HG03378 (cell line): ENCODE data around the gene PCDHA13.
"Not testable (repeated sequence)": the region's sequence is repeated elsewhere in the genome, so short reads cannot be mapped to it uniquely, and the experiment has no call there.

Experiments used
- ATAC-seq: cut with Tn5 transposase; IDR thresholded peaks from one replicate; pipeline ENCODE4 v1.9.1; 2021; ENCODE audit warnings: mild to moderate bottlenecking, moderate library complexity; ENCODE audit not compliant: unreplicated experiment

Gene PCDHA13, protein sequence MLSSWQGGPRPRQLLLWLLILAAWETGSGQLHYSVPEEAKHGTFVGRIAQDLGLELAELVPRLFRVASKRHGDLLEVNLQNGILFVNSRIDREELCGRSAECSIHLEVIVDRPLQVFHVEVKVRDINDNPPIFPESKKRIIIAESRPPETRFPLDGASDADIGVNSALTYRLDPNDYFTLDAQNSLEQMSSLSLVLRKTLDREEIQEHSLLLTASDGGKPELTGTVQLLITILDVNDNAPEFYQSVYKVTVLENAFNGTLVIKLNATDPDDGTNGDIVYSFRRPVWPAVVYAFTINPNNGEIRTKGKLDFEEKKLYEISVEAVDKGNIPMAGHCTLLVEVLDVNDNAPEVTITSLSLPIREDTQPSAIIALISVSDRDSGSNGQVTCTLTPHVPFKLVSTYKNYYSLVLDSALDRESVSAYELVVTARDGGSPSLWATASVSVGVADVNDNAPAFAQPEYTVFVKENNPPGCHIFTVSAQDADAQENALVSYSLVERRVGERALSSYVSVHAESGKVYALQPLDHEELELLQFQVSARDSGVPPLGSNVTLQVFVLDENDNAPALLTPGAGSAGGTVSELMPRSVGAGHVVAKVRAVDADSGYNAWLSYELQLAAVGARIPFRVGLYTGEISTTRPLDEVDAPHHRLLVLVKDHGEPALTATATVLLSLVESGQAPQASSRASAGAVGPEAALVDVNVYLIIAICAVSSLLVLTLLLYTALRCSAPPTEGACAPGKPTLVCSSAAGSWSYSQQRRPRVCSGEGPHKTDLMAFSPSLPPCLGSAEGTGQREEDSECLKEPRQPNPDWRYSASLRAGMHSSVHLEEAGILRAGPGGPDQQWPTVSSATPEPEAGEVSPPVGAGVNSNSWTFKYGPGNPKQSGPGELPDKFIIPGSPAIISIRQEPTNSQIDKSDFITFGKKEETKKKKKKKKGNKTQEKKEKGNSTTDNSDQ

GRCh38 chr5:140881889-140882590, at the start of gene PCDHA13:
Gene PCDHA13 (plus strand): TSS chr5:140882124. CDS start chr5:140882269, 145 bp downstream.
- no peak for ATAC-seq

- ATAC-seq: no peak
Observed at GRCh38 chr5:140833993-140834392, 47.9 kb upstream of the PCDHA13 start, which contains the start of gene PCDHA7. Gene PCDHA7 (plus strand): TSS chr5:140834269. CDS start chr5:140834384, 115 bp downstream.

- not testable (repeated sequence) for ATAC-seq
Observed at GRCh38 chr5:140834439-140835008, 47.4 kb upstream of the PCDHA13 start.

GRCh38 chr5:140835622-140836510, 46.1 kb upstream of the PCDHA13 start:
- ATAC-seq: no peak

DNA sequence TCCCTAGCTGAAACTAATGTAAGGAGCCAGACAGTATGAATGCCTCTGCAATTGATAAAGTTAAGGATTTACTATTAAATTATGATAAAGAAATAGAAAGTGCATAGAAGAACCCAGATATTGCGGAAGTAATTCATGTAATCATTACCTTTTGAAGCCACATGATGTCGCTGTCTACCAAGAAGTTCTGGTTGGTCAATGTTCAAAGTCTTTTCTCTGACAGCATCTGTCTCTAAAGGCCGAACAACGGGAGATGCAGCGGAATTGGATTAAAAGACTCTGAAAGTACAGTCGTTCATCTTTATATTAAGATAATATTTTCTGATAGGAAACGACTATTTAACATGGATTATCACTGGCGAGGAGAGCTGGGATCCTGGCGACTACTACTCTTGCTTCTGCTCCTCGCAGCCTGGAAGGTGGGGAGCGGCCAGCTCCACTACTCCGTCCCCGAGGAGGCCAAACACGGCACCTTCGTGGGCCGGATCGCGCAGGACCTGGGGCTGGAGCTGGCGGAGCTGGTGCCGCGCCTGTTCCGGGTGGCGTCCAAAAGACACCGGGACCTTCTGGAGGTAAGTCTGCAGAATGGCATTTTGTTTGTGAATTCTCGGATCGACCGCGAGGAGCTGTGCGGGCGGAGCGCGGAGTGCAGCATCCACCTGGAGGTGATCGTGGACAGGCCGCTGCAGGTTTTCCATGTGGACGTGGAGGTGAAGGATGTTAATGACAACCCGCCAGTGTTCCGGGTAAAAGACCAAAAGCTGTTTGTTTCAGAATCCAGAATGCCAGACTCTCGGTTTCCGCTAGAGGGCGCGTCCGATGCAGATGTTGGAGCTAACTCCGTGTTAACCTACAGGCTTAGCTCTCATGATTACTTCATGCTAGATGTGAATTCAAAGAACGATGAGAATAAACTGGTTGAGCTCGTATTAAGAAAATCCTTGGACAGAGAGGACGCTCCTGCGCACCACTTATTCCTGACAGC, 40.7 kb upstream of the PCDHA13 start, which contains the start of gene PCDHA8:
Gene PCDHA8 (plus strand): TSS at position 210 of the 985 bp plus-strand sequence. CDS start 135 bp downstream, at position 345.
- no peak for ATAC-seq

- no peak for ATAC-seq
Observed at GRCh38 chr5:140842798-140843733, 38.9 kb upstream of the PCDHA13 start.

DNA sequence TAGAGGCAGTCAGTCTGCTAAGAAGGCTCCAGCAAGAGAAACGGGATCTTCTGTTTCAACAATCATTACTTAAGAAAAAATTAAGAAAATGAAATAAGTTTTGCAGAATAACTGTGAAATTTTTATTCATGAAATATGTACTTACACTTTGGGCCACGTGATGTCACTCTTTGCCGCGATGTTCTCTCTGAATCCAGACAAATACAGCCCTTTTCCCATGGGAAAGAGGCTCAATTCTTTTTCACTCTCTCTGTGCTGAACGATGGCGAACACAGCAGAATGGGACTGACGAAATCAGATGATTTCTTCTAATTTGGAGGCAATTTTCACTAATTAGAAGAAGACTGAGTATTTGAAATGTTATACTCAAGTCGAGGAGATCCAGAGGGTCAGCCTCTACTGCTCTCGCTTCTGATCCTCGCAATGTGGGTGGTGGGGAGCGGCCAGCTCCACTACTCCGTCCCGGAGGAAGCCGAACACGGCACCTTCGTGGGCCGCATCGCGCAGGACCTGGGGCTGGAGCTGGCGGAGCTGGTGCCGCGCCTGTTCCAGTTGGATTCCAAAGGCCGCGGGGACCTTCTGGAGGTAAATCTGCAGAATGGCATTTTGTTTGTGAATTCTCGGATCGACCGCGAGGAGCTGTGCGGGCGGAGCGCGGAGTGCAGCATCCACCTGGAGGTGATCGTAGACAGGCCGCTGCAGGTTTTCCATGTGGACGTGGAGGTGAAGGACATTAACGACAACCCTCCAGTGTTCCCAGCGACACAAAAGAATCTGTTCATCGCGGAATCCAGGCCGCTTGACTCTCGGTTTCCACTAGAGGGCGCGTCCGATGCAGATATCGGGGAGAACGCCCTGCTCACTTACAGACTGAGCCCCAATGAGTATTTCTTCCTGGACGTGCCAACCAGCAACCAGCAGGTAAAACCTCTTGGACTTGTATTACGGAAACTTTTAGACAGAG, 33.5 kb upstream of the PCDHA13 start, which contains the start of gene PCDHA9:
Gene PCDHA9 (plus strand): TSS at position 244 of the 964 bp plus-strand sequence. CDS start 114 bp downstream, at position 358.
- not testable (repeated sequence) for ATAC-seq

- ATAC-seq: not testable (repeated sequence)
Observed at GRCh38 chr5:140849831-140850634, 31.9 kb upstream of the PCDHA13 start.

- no peak for ATAC-seq
Observed at GRCh38 chr5:140855772-140856674, 25.9 kb upstream of the PCDHA13 start, which contains the start of gene PCDHA10. Gene PCDHA10 (plus strand): TSS chr5:140855897. CDS start chr5:140856049, 152 bp downstream.

DNA sequence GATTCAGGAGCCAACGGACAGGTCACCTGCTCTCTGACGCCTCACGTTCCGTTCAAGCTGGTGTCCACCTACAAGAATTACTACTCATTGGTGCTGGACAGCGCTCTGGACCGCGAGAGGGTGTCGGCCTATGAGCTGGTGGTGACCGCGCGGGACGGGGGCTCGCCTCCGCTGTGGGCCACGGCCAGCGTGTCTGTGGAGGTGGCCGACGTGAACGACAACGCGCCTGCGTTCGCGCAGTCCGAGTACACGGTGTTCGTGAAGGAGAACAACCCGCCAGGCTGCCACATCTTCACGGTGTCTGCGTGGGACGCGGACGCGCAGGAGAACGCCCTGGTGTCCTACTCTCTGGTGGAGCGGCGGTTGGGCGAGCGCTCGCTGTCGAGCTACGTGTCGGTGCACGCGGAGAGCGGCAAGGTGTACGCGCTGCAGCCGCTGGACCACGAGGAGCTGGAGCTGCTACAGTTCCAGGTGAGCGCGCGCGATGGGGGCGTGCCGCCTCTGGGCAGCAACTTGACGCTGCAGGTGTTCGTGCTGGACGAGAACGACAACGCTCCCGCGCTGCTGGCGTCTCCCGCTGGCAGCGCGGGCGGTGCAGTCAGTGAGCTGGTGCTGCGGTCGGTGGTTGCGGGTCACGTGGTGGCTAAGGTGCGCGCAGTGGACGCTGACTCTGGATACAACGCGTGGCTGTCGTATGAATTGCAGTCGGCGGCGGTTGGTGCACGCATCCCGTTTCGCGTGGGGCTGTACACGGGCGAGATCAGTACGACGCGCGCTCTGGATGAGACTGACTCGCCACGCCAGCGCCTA, 24.5 kb upstream of the PCDHA13 start:
- ATAC-seq: no peak

GRCh38 chr5:140857987-140858240, 24.0 kb upstream of the PCDHA13 start:
- ATAC-seq: no peak

DNA sequence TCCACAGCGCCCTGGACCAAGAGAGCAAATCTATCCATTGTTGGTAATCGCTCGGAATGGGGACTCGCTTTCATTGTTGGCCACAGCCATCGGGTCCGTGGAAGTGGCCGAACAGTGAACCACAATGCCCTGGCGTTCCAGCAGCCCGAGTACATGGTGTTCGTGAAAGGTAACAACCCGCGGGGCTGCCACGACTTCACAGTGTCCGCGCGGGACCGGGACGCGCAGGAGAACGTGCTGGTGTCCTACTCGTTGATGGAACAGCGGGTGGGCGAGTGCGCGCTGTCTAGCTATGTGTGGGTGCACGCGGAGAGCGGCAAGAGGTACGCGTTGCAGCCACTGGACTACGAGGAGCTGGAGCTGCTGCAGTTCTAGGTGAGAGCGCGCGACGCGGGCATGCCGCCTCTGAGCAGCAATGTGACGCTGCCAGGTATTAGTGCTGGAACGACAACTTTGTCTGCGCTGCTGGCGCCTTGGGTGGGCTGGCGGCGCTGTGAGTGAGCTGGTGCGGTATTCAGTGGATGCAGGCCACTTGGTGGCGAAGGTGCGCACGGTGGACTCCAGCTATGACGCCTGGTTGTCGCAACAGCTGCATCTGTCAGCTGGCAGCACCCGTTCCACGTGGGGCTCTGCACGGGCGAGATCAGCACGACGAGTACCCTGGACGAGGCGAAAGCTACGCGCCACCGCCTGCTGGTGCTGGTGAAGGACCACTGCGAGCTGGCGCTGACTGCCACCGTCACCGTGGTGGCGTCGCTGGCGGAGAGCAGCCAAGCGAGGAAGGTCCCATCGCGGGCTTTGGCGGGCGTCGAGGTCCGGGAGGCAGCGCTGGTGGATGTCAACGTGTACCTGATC, 19.3 kb upstream of the PCDHA13 start:
- ATAC-seq: no peak
